Neural crest cell (in vitro differentiated cells): Measurements from ENCODE around the gene UBA6. TPM values are rescaled to one million over a fixed set of nuclear protein-coding genes. Genes with fewer than 3 reads are reported as not detected.

Source experiments
- DNase-seq: peaks from one replicate; pipeline ENCODE4 v3.0.0; 2021; ENCODE audit warnings: low read depth, mixed read lengths, low spot score
- H3K27ac Mint-ChIP-seq: one replicate; pipeline ENCODE4 v1.8.0; 2021; ENCODE audit warnings: mild to moderate bottlenecking, mixed read lengths; ENCODE audit not compliant: unreplicated experiment
- H3K27me3 Mint-ChIP-seq: 2 replicates; pipeline ENCODE4 v1.8.0; 2021; ENCODE audit warnings: low read depth, mild to moderate bottlenecking, mixed read lengths
- H3K36me3 Mint-ChIP-seq: 2 replicates; pipeline ENCODE4 v1.8.0; 2021; ENCODE audit warnings: low read depth, mild to moderate bottlenecking, mixed read lengths
- H3K4me1 Mint-ChIP-seq: 2 replicates; pipeline ENCODE4 v1.8.0; 2021; ENCODE audit warnings: mixed read lengths
- H3K4me3 Mint-ChIP-seq: one replicate; pipeline ENCODE4 v1.8.0; 2021; ENCODE audit warnings: mild to moderate bottlenecking, mixed read lengths
- H3K9me3 Mint-ChIP-seq: 2 replicates; pipeline ENCODE4 v1.8.0; 2021; ENCODE audit warnings: mixed read lengths
- CTCF ChIP-seq: fragments of 200-600 bp; sonication (generic); conservative IDR thresholded peaks from 2 replicates; pipeline ENCODE4 v1.5.0; 2021; ENCODE audit warnings: antibody characterized with exemption, mild to moderate bottlenecking
- total RNA-seq: library from RNA; stranded (reverse); gene quantifications from 2 replicates; pipeline ENCODE4 v1.2.1, GENCODE V29; 2021

UBA6 gene
- total RNA-seq, 1 donor from 2014 or later: 72.9 TPM

GRCh38 chr4:67614186-67614585 is 86.8 kb downstream of the UBA6 start:
- TF ChIP-seq CTCF: no peak
- no peak overlapping the region for H3K4me3 Mint-ChIP-seq
- peaks cover 23% of the 10 kb centered on the region for H3K9me3 Mint-ChIP-seq
- no peaks in the 10 kb centered on the region for H3K27me3 Mint-ChIP-seq
- H3K36me3 Mint-ChIP-seq: peaks cover 51% of the 10 kb centered on the region
- no peak for DNase-seq
- H3K27ac Mint-ChIP-seq: no peak overlapping the region
- no peaks in the 10 kb centered on the region for H3K4me1 Mint-ChIP-seq

GRCh38 chr4:67608027-67608426 is 92.9 kb downstream of the UBA6 start:
- TF ChIP-seq CTCF: no peak
- H3K36me3 Mint-ChIP-seq: peaks cover 21% of the 10 kb centered on the region
- DNase-seq: no peak
- no peak overlapping the region for H3K4me3 Mint-ChIP-seq
- H3K27ac Mint-ChIP-seq: no peak overlapping the region
- H3K27me3 Mint-ChIP-seq: no peaks in the 10 kb centered on the region
- H3K4me1 Mint-ChIP-seq: no peaks in the 10 kb centered on the region
- H3K9me3 Mint-ChIP-seq: peaks cover 11% of the 10 kb centered on the region

- peaks cover 16% of the 10 kb centered on the region for H3K36me3 Mint-ChIP-seq
- H3K4me1 Mint-ChIP-seq: no peaks in the 10 kb centered on the region
- peaks cover 17% of the 10 kb centered on the region for H3K9me3 Mint-ChIP-seq
- TF ChIP-seq CTCF: no peak
- no peak overlapping the region for H3K27ac Mint-ChIP-seq
- H3K4me3 Mint-ChIP-seq: no peak overlapping the region
- no peak for DNase-seq
- H3K27me3 Mint-ChIP-seq: no peaks in the 10 kb centered on the region
These were observed 96.2 kb downstream of the UBA6 start for GRCh38 chr4:67604749-67605148.

GRCh38 chr4:67604029-67604381 is 97.0 kb downstream of the UBA6 start:
- no peak overlapping the region for H3K4me3 Mint-ChIP-seq
- no peak for TF ChIP-seq CTCF
- no peak for DNase-seq
- peaks cover 17% of the 10 kb centered on the region for H3K9me3 Mint-ChIP-seq
- no peaks in the 10 kb centered on the region for H3K27me3 Mint-ChIP-seq
- no peaks in the 10 kb centered on the region for H3K4me1 Mint-ChIP-seq
- no peak overlapping the region for H3K27ac Mint-ChIP-seq
- peaks cover 13% of the 10 kb centered on the region for H3K36me3 Mint-ChIP-seq

GRCh38 chr4:67603310-67604028 is 97.5 kb downstream of the UBA6 start:
- TF ChIP-seq CTCF: no peak
- no peak overlapping the region for H3K4me3 Mint-ChIP-seq
- H3K27ac Mint-ChIP-seq: no peak overlapping the region

More at GRCh38 chr4:67603310-67604028, 97.5 kb downstream of the UBA6 start:
- no peaks in the 10 kb centered on the region for H3K4me1 Mint-ChIP-seq
- peaks cover 12% of the 10 kb centered on the region for H3K36me3 Mint-ChIP-seq
- H3K9me3 Mint-ChIP-seq: peaks cover 19% of the 10 kb centered on the region
- DNase-seq: no peak
- H3K27me3 Mint-ChIP-seq: no peaks in the 10 kb centered on the region
